ENCODE results near the gene PACS2.

The PACS2 gene

DNA sequence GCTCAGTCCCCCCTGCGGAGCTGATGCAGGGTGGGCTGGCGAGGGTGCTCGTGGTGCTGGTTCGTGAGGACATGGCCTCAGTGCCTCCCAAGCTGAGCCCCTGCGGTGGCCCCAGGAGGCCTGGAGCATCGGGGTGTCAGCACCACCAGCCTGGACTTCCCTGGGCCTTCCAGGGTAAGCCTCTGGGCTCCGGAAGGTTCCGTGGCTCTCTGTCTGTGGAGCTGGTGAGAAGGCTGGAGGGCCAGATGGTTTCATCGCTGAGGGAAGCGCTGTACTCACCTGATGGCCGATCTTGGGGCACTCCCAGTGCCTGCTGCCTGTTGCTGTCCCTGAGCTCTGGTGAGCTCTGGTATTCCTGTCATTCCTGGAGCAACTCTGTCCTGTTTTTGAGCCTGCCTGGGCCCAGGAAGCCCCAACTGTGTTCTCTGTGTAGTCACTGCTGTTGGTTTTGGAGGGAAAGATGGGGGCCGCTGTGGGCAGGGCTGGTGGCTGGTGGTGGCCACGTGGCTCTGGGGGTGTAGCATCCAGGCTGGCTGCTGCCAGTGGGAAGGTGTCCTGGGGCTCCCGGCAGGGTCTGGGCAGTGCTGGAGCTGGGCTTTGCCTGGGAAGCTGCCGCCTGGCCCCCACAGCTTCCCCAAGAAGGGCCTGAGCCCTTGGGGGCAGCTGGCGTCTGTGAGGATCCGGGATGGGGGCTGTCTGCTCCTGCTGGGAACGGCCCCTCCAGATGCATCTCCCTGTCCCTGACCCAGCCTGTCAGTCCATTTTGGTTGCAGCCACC is 123.4 kb downstream of the PACS2 start:
- Histone ChIP-seq H3K27me3 (ENCODE audit: insufficient read depth, poor library complexity, severe bottlenecking) (no peaks in the 10 kb centered on the region), H3K27ac (replicated peaks) (no peak overlapping the region), H3K4me3 (replicated peaks; ENCODE audit: insufficient read depth, low read length) (no peak overlapping the region)
- DNase-seq (ENCODE audit: low read depth in 1 of 2, low spot score in 1 of 2): no peak
- TF ChIP-seq POLR2AphosphoS5 (IDR thresholded peaks at IDR 0.05; ENCODE audit: low read depth) (no peak), GABPA (IDR thresholded peaks at IDR 0.05; ENCODE audit: low read depth) (no peak), SPI1 (IDR thresholded peaks at IDR 0.05; ENCODE audit: borderline replicate concordance, low read depth) (no peak)
- TF ChIP-seq, protein P1, sequence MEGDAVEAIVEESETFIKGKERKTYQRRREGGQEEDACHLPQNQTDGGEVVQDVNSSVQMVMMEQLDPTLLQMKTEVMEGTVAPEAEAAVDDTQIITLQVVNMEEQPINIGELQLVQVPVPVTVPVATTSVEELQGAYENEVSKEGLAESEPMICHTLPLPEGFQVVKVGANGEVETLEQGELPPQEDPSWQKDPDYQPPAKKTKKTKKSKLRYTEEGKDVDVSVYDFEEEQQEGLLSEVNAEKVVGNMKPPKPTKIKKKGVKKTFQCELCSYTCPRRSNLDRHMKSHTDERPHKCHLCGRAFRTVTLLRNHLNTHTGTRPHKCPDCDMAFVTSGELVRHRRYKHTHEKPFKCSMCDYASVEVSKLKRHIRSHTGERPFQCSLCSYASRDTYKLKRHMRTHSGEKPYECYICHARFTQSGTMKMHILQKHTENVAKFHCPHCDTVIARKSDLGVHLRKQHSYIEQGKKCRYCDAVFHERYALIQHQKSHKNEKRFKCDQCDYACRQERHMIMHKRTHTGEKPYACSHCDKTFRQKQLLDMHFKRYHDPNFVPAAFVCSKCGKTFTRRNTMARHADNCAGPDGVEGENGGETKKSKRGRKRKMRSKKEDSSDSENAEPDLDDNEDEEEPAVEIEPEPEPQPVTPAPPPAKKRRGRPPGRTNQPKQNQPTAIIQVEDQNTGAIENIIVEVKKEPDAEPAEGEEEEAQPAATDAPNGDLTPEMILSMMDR (IDR thresholded peaks at IDR 0.05; ENCODE audit: insufficient read depth, low read length): no peak
- TF ChIP-seq, protein P2, sequence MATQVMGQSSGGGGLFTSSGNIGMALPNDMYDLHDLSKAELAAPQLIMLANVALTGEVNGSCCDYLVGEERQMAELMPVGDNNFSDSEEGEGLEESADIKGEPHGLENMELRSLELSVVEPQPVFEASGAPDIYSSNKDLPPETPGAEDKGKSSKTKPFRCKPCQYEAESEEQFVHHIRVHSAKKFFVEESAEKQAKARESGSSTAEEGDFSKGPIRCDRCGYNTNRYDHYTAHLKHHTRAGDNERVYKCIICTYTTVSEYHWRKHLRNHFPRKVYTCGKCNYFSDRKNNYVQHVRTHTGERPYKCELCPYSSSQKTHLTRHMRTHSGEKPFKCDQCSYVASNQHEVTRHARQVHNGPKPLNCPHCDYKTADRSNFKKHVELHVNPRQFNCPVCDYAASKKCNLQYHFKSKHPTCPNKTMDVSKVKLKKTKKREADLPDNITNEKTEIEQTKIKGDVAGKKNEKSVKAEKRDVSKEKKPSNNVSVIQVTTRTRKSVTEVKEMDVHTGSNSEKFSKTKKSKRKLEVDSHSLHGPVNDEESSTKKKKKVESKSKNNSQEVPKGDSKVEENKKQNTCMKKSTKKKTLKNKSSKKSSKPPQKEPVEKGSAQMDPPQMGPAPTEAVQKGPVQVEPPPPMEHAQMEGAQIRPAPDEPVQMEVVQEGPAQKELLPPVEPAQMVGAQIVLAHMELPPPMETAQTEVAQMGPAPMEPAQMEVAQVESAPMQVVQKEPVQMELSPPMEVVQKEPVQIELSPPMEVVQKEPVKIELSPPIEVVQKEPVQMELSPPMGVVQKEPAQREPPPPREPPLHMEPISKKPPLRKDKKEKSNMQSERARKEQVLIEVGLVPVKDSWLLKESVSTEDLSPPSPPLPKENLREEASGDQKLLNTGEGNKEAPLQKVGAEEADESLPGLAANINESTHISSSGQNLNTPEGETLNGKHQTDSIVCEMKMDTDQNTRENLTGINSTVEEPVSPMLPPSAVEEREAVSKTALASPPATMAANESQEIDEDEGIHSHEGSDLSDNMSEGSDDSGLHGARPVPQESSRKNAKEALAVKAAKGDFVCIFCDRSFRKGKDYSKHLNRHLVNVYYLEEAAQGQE (IDR thresholded peaks at IDR 0.05; ENCODE audit: insufficient replicate concordance, low read depth): no peak

DNA sequence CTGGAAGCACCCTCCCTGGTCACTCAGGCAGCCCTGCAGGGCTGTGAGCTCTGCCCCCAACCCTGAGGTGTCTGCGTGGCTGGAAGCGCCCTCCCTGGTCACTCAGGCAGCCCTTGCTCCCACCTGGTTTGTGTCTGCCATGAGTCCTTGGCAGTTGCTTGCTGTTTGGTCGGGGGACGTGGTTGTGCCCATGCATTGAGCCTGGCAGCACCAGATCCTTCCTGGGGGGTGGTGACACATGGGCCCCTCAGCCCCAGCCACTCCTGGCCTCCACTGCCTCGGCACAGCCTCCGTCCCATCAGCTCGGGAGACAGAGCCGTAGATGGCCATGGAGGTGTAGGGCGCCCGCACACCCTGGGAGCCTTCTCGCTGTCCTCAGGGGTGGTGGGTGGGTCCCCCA is 124.6 kb downstream of the PACS2 start:
- Histone ChIP-seq H3K4me3 (replicated peaks; ENCODE audit: insufficient read depth, low read length) (no peak overlapping the region), H3K27me3 (ENCODE audit: insufficient read depth, poor library complexity, severe bottlenecking) (no peaks in the 10 kb centered on the region), H3K27ac (replicated peaks) (no peak overlapping the region)
- DNase-seq (ENCODE audit: low read depth in 1 of 2, low spot score in 1 of 2): no peak
- TF ChIP-seq POLR2AphosphoS5 (IDR thresholded peaks at IDR 0.05; ENCODE audit: low read depth): no peak
- no peak for TF ChIP-seq GABPA (IDR thresholded peaks at IDR 0.05; ENCODE audit: low read depth)
- no peak for TF ChIP-seq SPI1 (IDR thresholded peaks at IDR 0.05; ENCODE audit: borderline replicate concordance, low read depth)
- TF ChIP-seq, protein P2 (IDR thresholded peaks at IDR 0.05; ENCODE audit: insufficient replicate concordance, low read depth): no peak
- TF ChIP-seq, protein P1 (IDR thresholded peaks at IDR 0.05; ENCODE audit: insufficient read depth, low read length): no peak

DNA sequence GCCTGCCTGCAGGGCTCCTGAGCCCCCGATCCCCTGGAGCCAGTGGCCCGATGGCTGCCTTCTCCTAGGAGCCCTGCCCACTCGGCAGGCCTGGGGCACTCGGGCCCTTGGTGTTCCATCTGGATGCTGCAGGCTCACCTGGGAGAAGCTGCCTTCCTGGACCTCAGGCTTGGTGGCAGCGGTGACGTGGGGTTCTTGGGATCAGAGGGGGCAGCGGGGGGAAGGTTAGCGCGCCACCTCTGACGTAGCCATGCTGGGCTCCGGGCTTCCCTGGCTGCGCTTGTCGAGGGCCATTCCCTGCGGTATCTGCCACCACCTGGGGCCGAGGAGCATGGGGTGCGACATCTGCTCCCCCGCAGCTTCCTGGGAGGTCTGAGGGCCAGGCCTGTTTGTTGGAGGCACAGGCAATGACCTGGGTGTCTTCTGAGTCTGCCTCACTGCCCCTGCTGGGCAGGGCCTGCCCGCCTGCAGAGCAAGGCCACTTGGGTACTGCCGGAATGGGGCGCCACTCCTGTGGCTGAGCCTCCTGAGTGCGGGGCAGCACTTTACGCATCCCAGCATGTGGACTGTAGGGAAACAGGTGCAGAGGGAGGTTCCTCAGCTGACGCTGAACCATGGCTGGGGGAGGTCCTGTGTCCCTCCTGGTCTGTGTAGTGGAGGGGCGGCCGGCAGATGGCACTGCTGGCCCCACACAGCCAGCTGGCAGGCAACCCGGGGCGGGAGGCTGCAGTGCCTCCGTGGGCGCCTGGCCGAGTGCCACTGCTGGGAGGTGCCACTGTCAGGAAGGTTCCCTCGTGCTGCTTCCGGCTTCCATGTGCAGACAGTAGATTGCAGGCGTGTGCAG is 125.4 kb downstream of the PACS2 start:
- TF ChIP-seq POLR2AphosphoS5 (IDR thresholded peaks at IDR 0.05; ENCODE audit: low read depth) (peak; percentile 38; the same call in 1 of the 2 replicates), GABPA (IDR thresholded peaks at IDR 0.05; ENCODE audit: low read depth) (0 out of 2 replicates have a peak, but pooled peaks have one; percentile 23), SPI1 (IDR thresholded peaks at IDR 0.05; ENCODE audit: borderline replicate concordance, low read depth) (no peak)
- Histone ChIP-seq H3K4me3 (replicated peaks; ENCODE audit: insufficient read depth, low read length) (no peak overlapping the region), H3K27me3 (ENCODE audit: insufficient read depth, poor library complexity, severe bottlenecking) (no peaks in the 10 kb centered on the region), H3K27ac (replicated peaks) (no peak overlapping the region)
- peak in 1 of 2 experiments; percentile 6 for DNase-seq (ENCODE audit: low read depth in 1 of 2, low spot score in 1 of 2)

DNA sequence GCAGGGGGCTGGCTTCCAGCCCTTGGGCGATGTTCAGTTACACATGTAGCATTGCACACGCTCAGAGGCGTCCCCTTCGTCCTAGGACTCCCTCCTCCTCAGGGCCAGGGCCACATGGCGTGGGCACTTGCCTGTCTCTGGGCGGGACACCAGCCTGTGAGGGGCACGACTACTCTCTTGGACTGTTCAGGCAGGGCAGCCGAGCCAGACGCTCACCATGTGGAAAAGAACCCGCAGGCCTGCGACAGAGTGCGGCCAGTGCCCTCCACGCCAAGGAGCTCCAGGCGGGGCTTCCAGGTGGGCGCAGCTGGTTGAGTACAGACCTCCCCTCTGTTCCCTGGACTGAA is 126.0 kb downstream of the PACS2 start:
- H3K27me3 ChIP-seq (ENCODE audit: insufficient read depth, poor library complexity, severe bottlenecking): no peaks in the 10 kb centered on the region
- DNase-seq (ENCODE audit: low read depth in 1 of 2, low spot score in 1 of 2): no peak
- TF ChIP-seq SPI1 (IDR thresholded peaks at IDR 0.05; ENCODE audit: borderline replicate concordance, low read depth): no peak
- TF ChIP-seq POLR2AphosphoS5 (IDR thresholded peaks at IDR 0.05; ENCODE audit: low read depth): no peak
- no peak for TF ChIP-seq GABPA (IDR thresholded peaks at IDR 0.05; ENCODE audit: low read depth)
- TF ChIP-seq, protein P1 (IDR thresholded peaks at IDR 0.05; ENCODE audit: insufficient read depth, low read length): no peak
- TF ChIP-seq, protein P2 (IDR thresholded peaks at IDR 0.05; ENCODE audit: insufficient replicate concordance, low read depth): no peak

More for the DNA sequence above, 126.0 kb downstream of the PACS2 start:
- Histone ChIP-seq H3K4me3 (replicated peaks; ENCODE audit: insufficient read depth, low read length) (no peak overlapping the region), H3K27ac (replicated peaks) (no peak overlapping the region)

Data from HL-60 (cell line).